Measurements from ENCODE around the gene ITCH. TPM values are rescaled to one million over a fixed set of nuclear protein-coding genes. Genes with fewer than 3 reads are reported as not detected.
"Not testable (repeated sequence)": the region's sequence is repeated elsewhere in the genome, so short reads cannot be mapped to it uniquely, and the experiment has no call there.

ITCH gene
- total RNA-seq, 1 experiment from 2014 or later: 78.8 TPM

GRCh38 chr20:34437330-34437986, 74.4 kb downstream of the ITCH start:
- Histone ChIP-seq H3K4me3 (replicated peaks in 1 of 2; ENCODE audit: low read depth in 1 of 2, low read length in 2 of 2) (no peak overlapping the region), H3K9me3 (ENCODE audit: control insufficient read depth in 1 of 2, insufficient read depth in 1 of 2, low read depth in 1 of 2, low read length in 2 of 2) (no peaks in the 10 kb centered on the region), H3K27me3 (ENCODE audit: insufficient read depth, low read length) (no peaks in the 10 kb centered on the region), H3K27ac (ENCODE audit: low read depth, low read length) (no peak overlapping the region), H3K9ac (ENCODE audit: low read length) (no peak overlapping the region), H3K4me2 (ENCODE audit: low read length) (no peak overlapping the region), H2AFZ (ENCODE audit: low read depth, low read length, poor library complexity, severe bottlenecking) (no peak overlapping the region), H3K79me2 (ENCODE audit: insufficient read depth, low read length) (peaks cover 27% of the 10 kb centered on the region), H3K9me2 (ENCODE audit: insufficient read depth) (no peaks in the 10 kb centered on the region), H4K20me1 (ENCODE audit: insufficient read depth) (no peaks in the 10 kb centered on the region), H3K4me1 (ENCODE audit: control insufficient read depth in 1 of 2, insufficient read depth in 2 of 2, low read length in 2 of 2) (no peaks in the 10 kb centered on the region), H3K36me3 (ENCODE audit: control insufficient read depth in 1 of 2, insufficient read depth in 2 of 2, low read length in 2 of 2) (peaks cover 16 to 28% of the 10 kb centered on the region in 2 experiments; a peak in 3 of 4 replicates)
- no TSS peak for BruUV-seq (replicated peaks)
- intact Hi-C loops (cut with micrococcal nuclease): no loop called here
- RAD21 ChIA-PET (ENCODE audit: low non-redundant PET in 1 of 2, low total read pairs in 2 of 2, uncharacterized antibody in 2 of 2, unreplicated experiment in 2 of 2): interaction anchor here (0.9 to 1.2 kb wide), 2 partner anchors 18 to 125 kb away, joined by 3 to 4 read pairs; no protein-coding TSS in a partner anchor
- TF ChIP-seq ZNF274 (IDR thresholded peaks at IDR 0.05; ENCODE audit: low read depth, low read length): no peak
- no peak for TF ChIP-seq RAD21 (IDR thresholded peaks at IDR 0.05; ENCODE audit: low read depth)
- no peak for TF ChIP-seq EGR1 (IDR thresholded peaks at IDR 0.05; ENCODE audit: low read depth)
- no peak for TF ChIP-seq CEBPB (IDR thresholded peaks at IDR 0.05; ENCODE audit: low read depth)
- TF ChIP-seq, protein P1, sequence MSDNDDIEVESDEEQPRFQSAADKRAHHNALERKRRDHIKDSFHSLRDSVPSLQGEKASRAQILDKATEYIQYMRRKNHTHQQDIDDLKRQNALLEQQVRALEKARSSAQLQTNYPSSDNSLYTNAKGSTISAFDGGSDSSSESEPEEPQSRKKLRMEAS (IDR thresholded peaks at IDR 0.05): no peak
- no peak for TF ChIP-seq TCF7L2 (IDR thresholded peaks at IDR 0.05; ENCODE audit: borderline replicate concordance, extremely low read depth, insufficient read depth, insufficient read length)
- TF ChIP-seq POLR2A (IDR thresholded peaks at IDR 0.05; ENCODE audit: borderline replicate concordance, extremely low read depth, insufficient read depth, insufficient read length): no peak
- TF ChIP-seq POLR2AphosphoS5 (IDR thresholded peaks at IDR 0.05; ENCODE audit: low read depth, low read length): no peak
- CTCF ChIA-PET: no interaction called here
- ATAC-seq (no peak), DNase-seq (ENCODE audit: low read depth, low spot score) (no peak)
- POLR2A ChIA-PET: no interaction called here

DNA sequence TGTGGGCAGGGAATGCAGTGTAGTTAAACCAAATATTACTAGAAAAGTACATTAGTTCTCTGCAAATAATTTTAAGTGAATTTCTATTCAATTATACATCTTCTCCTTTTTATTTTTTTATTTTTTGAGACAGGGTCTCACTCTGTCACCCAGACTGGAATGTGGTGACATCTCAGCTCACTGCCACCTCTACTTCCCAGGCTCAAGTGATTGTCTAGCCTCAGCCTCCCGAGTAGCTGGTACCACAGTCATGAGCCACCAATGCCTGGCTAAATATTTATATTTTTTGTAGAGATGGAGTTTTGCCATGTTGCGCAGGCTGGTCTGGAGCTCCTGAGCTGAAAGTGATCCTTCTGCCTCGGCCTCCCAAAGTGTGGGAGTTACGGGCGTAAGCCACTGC, 76.1 kb downstream of the ITCH start:
- DNase-seq (ENCODE audit: low read depth, low spot score): no peak
- Histone ChIP-seq H2AFZ (ENCODE audit: low read depth, low read length, poor library complexity, severe bottlenecking) (no peak overlapping the region), H3K4me3 (replicated peaks in 1 of 2; ENCODE audit: low read depth in 1 of 2, low read length in 2 of 2) (no peak overlapping the region), H3K9me2 (ENCODE audit: insufficient read depth) (no peaks in the 10 kb centered on the region), H3K36me3 (ENCODE audit: control insufficient read depth in 1 of 2, insufficient read depth in 2 of 2, low read length in 2 of 2) (peaks cover 20 to 32% of the 10 kb centered on the region in 2 experiments; a peak in 3 of 4 replicates), H3K9ac (ENCODE audit: low read length) (no peak overlapping the region), H4K20me1 (ENCODE audit: insufficient read depth) (no peaks in the 10 kb centered on the region), H3K27ac (ENCODE audit: low read depth, low read length) (no peak overlapping the region), H3K4me1 (ENCODE audit: control insufficient read depth in 1 of 2, insufficient read depth in 2 of 2, low read length in 2 of 2) (no peaks in the 10 kb centered on the region), H3K27me3 (ENCODE audit: insufficient read depth, low read length) (no peaks in the 10 kb centered on the region), H3K79me2 (ENCODE audit: insufficient read depth, low read length) (peaks cover 21% of the 10 kb centered on the region; the same call in 1 of the 2 replicates), H3K9me3 (ENCODE audit: control insufficient read depth in 1 of 2, insufficient read depth in 1 of 2, low read depth in 1 of 2, low read length in 2 of 2) (no peaks in the 10 kb centered on the region), H3K4me2 (ENCODE audit: low read length) (no peak overlapping the region)
- ChIA-PET CTCF (no interaction called here), POLR2A (no interaction called here), RAD21 (ENCODE audit: low non-redundant PET in 1 of 2, low total read pairs in 2 of 2, uncharacterized antibody in 2 of 2, unreplicated experiment in 2 of 2) (no interaction called here)
- TF ChIP-seq REST (IDR thresholded peaks at IDR 0.05; ENCODE audit: low read depth) (no peak), ZNF274 (IDR thresholded peaks at IDR 0.05; ENCODE audit: low read depth, low read length) (no peak), ZFX (IDR thresholded peaks at IDR 0.05) (no peak), RAD21 (IDR thresholded peaks at IDR 0.05; ENCODE audit: low read depth) (no peak)
- ATAC-seq: no peak
- no TSS peak for BruUV-seq (replicated peaks)
- intact Hi-C loops (cut with micrococcal nuclease): no loop called here

- H3K27me3 ChIP-seq (ENCODE audit: insufficient read depth, low read length); BruUV-seq (replicated peaks); CTCF ChIA-PET; ATAC-seq; H4K20me1 ChIP-seq (ENCODE audit: insufficient read depth); H2AFZ ChIP-seq (ENCODE audit: low read depth, low read length, poor library complexity, severe bottlenecking); intact Hi-C loops (cut with micrococcal nuclease); H3K9ac ChIP-seq (ENCODE audit: low read length); H3K4me3 ChIP-seq (replicated peaks in 1 of 2; ENCODE audit: low read depth in 1 of 2, low read length in 2 of 2); H3K9me3 ChIP-seq (ENCODE audit: control insufficient read depth in 1 of 2, insufficient read depth in 1 of 2, low read depth in 1 of 2, low read length in 2 of 2); H3K27ac ChIP-seq (ENCODE audit: low read depth, low read length); POLR2A ChIA-PET; H3K4me2 ChIP-seq (ENCODE audit: low read length); H3K4me1 ChIP-seq (ENCODE audit: control insufficient read depth in 1 of 2, insufficient read depth in 2 of 2, low read length in 2 of 2); DNase-seq (ENCODE audit: low read depth, low spot score); RAD21 ChIA-PET (ENCODE audit: low non-redundant PET in 1 of 2, low total read pairs in 2 of 2, uncharacterized antibody in 2 of 2, unreplicated experiment in 2 of 2); H3K9me2 ChIP-seq (ENCODE audit: insufficient read depth): not testable (repeated sequence)
- peaks cover 13% of the 10 kb centered on the region; the same call in 1 of the 2 replicates for H3K79me2 ChIP-seq (ENCODE audit: insufficient read depth, low read length)
- H3K36me3 ChIP-seq (ENCODE audit: control insufficient read depth in 1 of 2, insufficient read depth in 2 of 2, low read length in 2 of 2): peaks cover 33 to 39% of the 10 kb centered on the region in 2 experiments; a peak in 3 of 4 replicates
Measured at GRCh38 chr20:34441423-34441822, 78.3 kb downstream of the ITCH start.
